Right hindlimb (tissue), 1 donor: Measurements from ENCODE around the gene IRF4.
"Not testable (repeated sequence)": the region's sequence is repeated elsewhere in the genome, so short reads cannot be mapped to it uniquely, and the experiment has no call there.

Source experiments
- DNase-seq: peaks from one replicate; pipeline ENCODE4 v3.0.0-alpha.2; 2018

IRF4 gene

GRCh38 chr6:422433-423054 lies 31.0 kb downstream of the IRF4 start:
- DNase-seq, result no peak

GRCh38 chr6:423055-423798 lies 31.7 kb downstream of the IRF4 start:
- DNase-seq, result no peak

- no peak for DNase-seq
These were observed 32.3 kb downstream of the IRF4 start for GRCh38 chr6:423799-424345.

- DNase-seq, result no peak
These were observed 33.3 kb downstream of the IRF4 start for GRCh38 chr6:424741-425417.

- not testable (repeated sequence) for DNase-seq
These were observed 33.9 kb downstream of the IRF4 start for GRCh38 chr6:425418-425788.

GRCh38 chr6:426198-426738 lies 34.7 kb downstream of the IRF4 start:
- not testable (repeated sequence) for DNase-seq

GRCh38 chr6:428047-428603 lies 36.6 kb downstream of the IRF4 start:
- DNase-seq, result no peak

- DNase-seq, result no peak
These were observed 38.1 kb downstream of the IRF4 start for GRCh38 chr6:429515-430121.

GRCh38 chr6:431504-431903 lies 40.0 kb downstream of the IRF4 start:
- no peak for DNase-seq

- no peak for DNase-seq
These were observed 40.4 kb downstream of the IRF4 start for GRCh38 chr6:431986-432385.

- no peak for DNase-seq
These were observed 42.6 kb downstream of the IRF4 start for GRCh38 chr6:434051-434705.

- DNase-seq, result no peak
These were observed 44.1 kb downstream of the IRF4 start for GRCh38 chr6:435441-436307.

GRCh38 chr6:436308-437036 lies 44.9 kb downstream of the IRF4 start:
- no peak for DNase-seq

- no peak for DNase-seq
These were observed 45.5 kb downstream of the IRF4 start for GRCh38 chr6:437037-437392.

- no peak for DNase-seq
These were observed 47.1 kb downstream of the IRF4 start for GRCh38 chr6:438634-439170.

GRCh38 chr6:439641-440167 lies 48.2 kb downstream of the IRF4 start:
- DNase-seq, result no peak

GRCh38 chr6:441126-441920 lies 49.8 kb downstream of the IRF4 start:
- DNase-seq, result no peak

GRCh38 chr6:443621-444159 lies 52.1 kb downstream of the IRF4 start:
- no peak for DNase-seq
